HepG2 (cell line): ENCODE measurements around the gene GALNTL6. TPM values are rescaled to one million over a fixed set of nuclear protein-coding genes. Genes with fewer than 3 reads are reported as not detected.

Experiments
- ATAC-seq: fragments of 200-7000 bp; cut with Tn5 transposase; 3 replicates; pipeline ENCODE4 v1.9.1; 2020; ENCODE audit warnings: mild to moderate bottlenecking, moderate library complexity
- BruUV-seq: library from RNA; stranded (reverse); fragments of 400-500 nt; replicated peaks from 2 replicates; lab custom pipeline; 2021; lab: Mats Ljungman, UMichigan
- CTCF ChIA-PET: fragments of 300-600 bp; formaldehyde crosslinking; extraction: SDS; loops from one replicate; lab custom pipeline; 2021; ENCODE audit warnings: low total read pairs, inconsistent platforms, low intra/inter-chr PET ratio; lab: Yijun Ruan, JAX
- POLR2A ChIA-PET: fragments of 350-600 bp; sonication (Branson Sonifier 250); formaldehyde crosslinking; loops from one replicate; lab custom pipeline; 2020; ENCODE audit warnings: antibody characterized with exemption, inconsistent platforms; lab: Yijun Ruan, JAX
- DNase-seq: peaks from one replicate; pipeline ENCODE4 v3.0.0-alpha.2; 2015; ENCODE audit warnings: low spot score
- FAIRE-seq: peaks from 3 replicates; lab custom pipeline; 2011; peaks lifted over from hg19 to GRCh38; lab: Jason Lieb, UNC
- H2AFZ ChIP-seq: one replicate; pipeline ENCODE4 v1.6.1; 2011; ENCODE audit warnings: low read length, inconsistent platforms
- H3K27ac ChIP-seq: fragments of 300-600 bp; 3 replicates; pipeline ENCODE4 v1.8.0; 2011; ENCODE audit warnings: mixed run types, mild to moderate bottlenecking, mixed read lengths, low read length, inconsistent platforms; ENCODE audit not compliant: insufficient read depth; ENCODE audit errors: extremely low read length
- H3K27me3 ChIP-seq, 2 experiments: fragments of 200-600 bp in 1 of 2; 2 replicates in 1 of 2; 3 replicates in 1 of 2; pipeline versions ENCODE4 v1.6.0 to v1.8.0; 2011; ENCODE audit warnings: low read length in 2 of 2, mild to moderate bottlenecking in 2 of 2, moderate library complexity in 2 of 2, inconsistent platforms in 1 of 2; ENCODE audit not compliant: insufficient read depth in 2 of 2, control insufficient read depth in 1 of 2
- H3K36me3 ChIP-seq, 2 experiments: fragments of 200-600 bp in 1 of 2; replicated peaks in 1 of 2; 2 replicates in 1 of 2; 3 replicates in 1 of 2; pipeline versions ENCODE4 v1.5.1 to v1.8.0; 2011; ENCODE audit warnings: low read length in 2 of 2, inconsistent platforms in 1 of 2; ENCODE audit not compliant: insufficient read depth in 2 of 2, control insufficient read depth in 1 of 2
- H3K4me1 ChIP-seq: 2 replicates; pipeline ENCODE4 v1.5.1; 2012; ENCODE audit warnings: low read length, inconsistent platforms; ENCODE audit not compliant: insufficient read depth
- H3K4me2 ChIP-seq: 2 replicates; pipeline ENCODE4 v1.6.0; 2011; ENCODE audit warnings: low read depth, low read length, inconsistent platforms
- H3K4me3 ChIP-seq, 3 experiments: fragments of 200-600 bp in 1 of 3; sonication (generic), shearing (Covaris generic) in 1 of 3; replicated peaks in 1 of 3; 2 replicates each; pipeline ENCODE4 v1.5.1; 2011 to 2016; ENCODE audit warnings: low read length in 3 of 3, inconsistent platforms in 2 of 3, low read depth in 2 of 3, mild to moderate bottlenecking in 2 of 3, control low read depth in 1 of 3, mixed read lengths in 1 of 3; ENCODE audit not compliant: insufficient read depth in 1 of 3
- H3K79me2 ChIP-seq: one replicate; pipeline ENCODE4 v1.6.1; 2011; ENCODE audit warnings: low read length, inconsistent platforms; ENCODE audit not compliant: insufficient read depth
- H3K9ac ChIP-seq: 2 replicates; pipeline ENCODE4 v1.6.0; 2011; ENCODE audit warnings: mild to moderate bottlenecking, low read depth, low read length, inconsistent platforms; ENCODE audit not compliant: insufficient read depth
- H3K9me3 ChIP-seq: 2 replicates; pipeline ENCODE4 v1.5.1; 2012; ENCODE audit warnings: mild to moderate bottlenecking, low read length
- H4K20me1 ChIP-seq: 2 replicates; pipeline ENCODE4 v1.6.0; 2011; ENCODE audit warnings: inconsistent platforms, mild to moderate bottlenecking, low read length, moderate library complexity; ENCODE audit not compliant: insufficient read depth
- ONECUT2 ChIP-seq: sonication (generic); formaldehyde crosslinking; IDR thresholded peaks from 2 replicates; pipeline ENCODE4 v1.4.0; 2020; ENCODE audit warnings: missing genetic modification reagents
- WIZ ChIP-seq: sonication (generic); formaldehyde crosslinking; IDR thresholded peaks from 2 replicates; pipeline ENCODE4 v1.5.1; 2020; ENCODE audit warnings: mild to moderate bottlenecking, missing genetic modification reagents
- ZBTB8A ChIP-seq: sonication (generic); formaldehyde crosslinking; IDR thresholded peaks from 2 replicates; pipeline ENCODE4 v1.4.0; 2020; ENCODE audit warnings: mild to moderate bottlenecking, low read depth, missing genetic modification reagents, borderline replicate concordance
- ZNF296 ChIP-seq: sonication (generic); formaldehyde crosslinking; conservative IDR thresholded peaks from 2 replicates; pipeline ENCODE4 v1.5.0; 2020; ENCODE audit warnings: mild to moderate bottlenecking, missing genetic modification reagents
- ZNF326 ChIP-seq: sonication (generic); formaldehyde crosslinking; IDR thresholded peaks from 2 replicates; pipeline ENCODE4 v1.4.0; 2020; ENCODE audit warnings: missing genetic modification reagents, borderline replicate concordance
- WGBS: methylation state at CpG from one replicate; pipeline ENCODE4 v1.1.6; 2017; ENCODE audit warnings: low lambda C conversion rate; 5-methylcytosine and 5-hydroxymethylcytosine counted together
- in situ Hi-C: cut with HindIII; loops from 2 replicates; pipeline ENCODE4 v1.10.0; 2017; ENCODE audit warnings: low pct_unique_long_range_greater_than_20kb; ENCODE audit not compliant: extremely low pct_ligation_motif_present
- intact Hi-C: fragments of 100-400 bp; cut with micrococcal nuclease; formaldehyde crosslinking; loops from one replicate; pipeline ENCODE4 v1.10.0; 2022; ENCODE audit not compliant: unreplicated experiment
- polyA plus RNA-seq, 8 experiments: library from polyadenylated mRNA; depleted of rRNA in 3 of 8; stranded (reverse) in 7 of 8; unstranded in 1 of 8; fragments of >200 nt; fragmentation: Illumina TruSeq in 4 of 8; extraction: Trizol in 4 of 8; gene quantifications; 2 replicates each; pipeline versions ENCODE4 v1.2.1 to v1.2.3, GENCODE V29; 2011 to 2016; ENCODE audit warnings: low read depth in 4 of 8, missing spikeins in 1 of 8, mixed read lengths in 1 of 8; ENCODE audit not compliant: insufficient read depth in 1 of 8
- total RNA-seq, 5 experiments: library from RNA; depleted of rRNA; stranded (reverse); fragments of >200 nt; fragmentation: Illumina TruSeq; extraction: Trizol; gene quantifications; 2 replicates each; pipeline ENCODE4 v1.2.3, GENCODE V29; 2016; ENCODE audit warnings: low read depth in 1 of 5

The GALNTL6 gene
- total and polyA plus RNA-seq, 2 of the 13 experiments (the other 11 are each of a cell fraction or from before 2014, with no cell fraction given) = not detected

DNA sequence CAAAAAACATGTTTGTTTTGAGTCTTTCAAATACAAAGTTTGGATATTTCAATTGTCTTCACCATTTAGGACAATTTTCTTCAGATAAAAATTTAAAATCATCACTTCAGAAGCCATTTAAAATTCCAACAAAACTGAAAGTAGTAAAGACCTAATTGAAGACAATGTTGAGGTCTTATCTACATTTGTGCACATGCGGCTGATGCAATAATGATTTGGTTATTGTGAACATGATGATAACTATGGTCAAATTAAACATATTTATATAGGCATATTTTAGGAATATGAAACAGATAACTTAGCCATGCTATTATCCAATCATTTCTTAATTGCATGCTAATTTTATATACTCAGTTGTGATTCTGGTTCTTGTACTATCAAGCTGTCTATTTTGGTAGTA, 407.5 kb downstream of the GALNTL6 start:
- Histone ChIP-seq H3K27ac (no peak overlapping the region), H3K27me3 (no peaks in the 10 kb centered on the region; a peak in 1 of 5 replicates), H3K9me3 (no peaks in the 10 kb centered on the region), H3K36me3 (no peaks in the 10 kb centered on the region), H3K4me2 (no peak overlapping the region), H3K4me3 (no peak overlapping the region), H3K4me1 (no peaks in the 10 kb centered on the region), H2AFZ (no peak overlapping the region), H3K9ac (no peak overlapping the region), H3K79me2 (no peaks in the 10 kb centered on the region), H4K20me1 (no peaks in the 10 kb centered on the region)
- WGBS = 0% methylated on average over 1 of the region's 1 CpG
- ATAC-seq (no peak), DNase-seq (no peak), FAIRE-seq (no peak)
- in situ Hi-C loops = loop anchor here (25.0 kb wide), 1 partner anchor 383 kb away; no protein-coding TSS in a partner anchor
- ChIA-PET CTCF (no interaction called here), POLR2A (no interaction called here)
- no TSS peak for BruUV-seq
- intact Hi-C loops = no loop called here
- no peak for TF ChIP-seq ZNF326 (CRISPR knock-in tag)
- TF ChIP-seq ZNF296 (CRISPR knock-in tag) = no peak
- TF ChIP-seq, all 625 proteins: peak for 0

- Histone ChIP-seq H3K27me3 (no peaks in the 10 kb centered on the region; a peak in 1 of 5 replicates), H3K27ac (no peak overlapping the region), H3K4me2 (no peak overlapping the region), H4K20me1 (no peaks in the 10 kb centered on the region), H3K4me1 (no peaks in the 10 kb centered on the region), H3K9ac (no peak overlapping the region), H3K9me3 (no peaks in the 10 kb centered on the region), H3K4me3 (no peak overlapping the region), H2AFZ (no peak overlapping the region), H3K36me3 (no peaks in the 10 kb centered on the region), H3K79me2 (no peaks in the 10 kb centered on the region)
- no TSS peak for BruUV-seq
- FAIRE-seq = no peak
- TF ChIP-seq ZBTB8A (no peak), WIZ (CRISPR knock-in tag) (no peak), ONECUT2 (CRISPR knock-in tag) (no peak)
- DNase-seq = no peak
- WGBS = 67% methylated on average over 5 of the region's 5 CpGs
- intact Hi-C loops (no loop called here), in situ Hi-C loops (no loop called here)
- ChIA-PET POLR2A (no interaction called here), CTCF (no interaction called here)
- ATAC-seq = no peak
These were observed 412.3 kb downstream of the GALNTL6 start for GRCh38 chr4:172225457-172225856.
